Effector memory CD8-positive, alpha-beta T cell (primary cell): ENCODE measurements around the gene ZCCHC17.

Experiments
- ATAC-seq: fragments of 150-1000 bp; cut with Tn5 transposase; replicated peaks from 2 replicates; pipeline ENCODE4 v1.10.0; 2021; ENCODE audit warnings: mild to moderate bottlenecking, moderate library complexity
- DNase-seq, 3 experiments: peaks; one replicate each; pipeline ENCODE4 v3.0.0; 2021
- H3K27ac Mint-ChIP-seq, 2 donors: one replicate each; pipeline ENCODE4 v1.8.0; 2022; ENCODE audit warnings: mild to moderate bottlenecking in 2 of 2, mixed read lengths in 2 of 2, moderate library complexity in 2 of 2
- H3K27me3 Mint-ChIP-seq, 2 donors: one replicate each; pipeline ENCODE4 v1.8.0; 2022; ENCODE audit warnings: mixed read lengths in 2 of 2
- H3K36me3 Mint-ChIP-seq: one replicate; pipeline ENCODE4 v1.8.0; 2022; ENCODE audit warnings: mild to moderate bottlenecking, moderate library complexity, mixed read lengths; ENCODE audit not compliant: insufficient read depth
- H3K4me1 Mint-ChIP-seq, 2 donors: one replicate each; pipeline ENCODE4 v1.8.0; 2022; ENCODE audit warnings: low read depth in 2 of 2, mixed read lengths in 2 of 2
- H3K4me3 Mint-ChIP-seq, 2 donors: one replicate each; pipeline ENCODE4 v1.8.0; 2022; ENCODE audit warnings: mild to moderate bottlenecking in 2 of 2, mixed read lengths in 2 of 2, moderate library complexity in 2 of 2
- H3K9me3 Mint-ChIP-seq, 2 donors: one replicate each; pipeline ENCODE4 v1.8.0; 2022; ENCODE audit warnings: mixed read lengths in 2 of 2

ZCCHC17 gene

GRCh38 chr1:31396633-31397351 lies 100.0 kb downstream of the ZCCHC17 start:
- no peak for DNase-seq
- Mint-ChIP-seq H3K9me3 (no peaks in the 10 kb centered on the region), H3K36me3 (no peaks in the 10 kb centered on the region), H3K4me3 (no peak overlapping the region), H3K4me1 (peaks cover 0 to 12% of the 10 kb centered on the region in 2 donors), H3K27ac (no peak overlapping the region), H3K27me3 (peaks cover 9 to 20% of the 10 kb centered on the region in 2 donors)
- ATAC-seq, result no peak

- no peaks in the 10 kb centered on the region for H3K9me3 Mint-ChIP-seq
- DNase-seq (no peak), ATAC-seq (no peak)
- H3K27me3 Mint-ChIP-seq, result peaks cover 5 to 16% of the 10 kb centered on the region in 2 donors
- H3K27ac Mint-ChIP-seq, result no peak overlapping the region
- no peak overlapping the region for H3K4me3 Mint-ChIP-seq
- H3K36me3 Mint-ChIP-seq, result no peaks in the 10 kb centered on the region
- H3K4me1 Mint-ChIP-seq, result peaks cover 0 to 12% of the 10 kb centered on the region in 2 donors
Observed at GRCh38 chr1:31397360-31398095, 100.7 kb downstream of the ZCCHC17 start.

GRCh38 chr1:31398246-31398645 lies 101.4 kb downstream of the ZCCHC17 start:
- ATAC-seq (no peak), DNase-seq (no peak)
- no peak overlapping the region for H3K4me3 Mint-ChIP-seq
- H3K9me3 Mint-ChIP-seq, result no peaks in the 10 kb centered on the region
- no peaks in the 10 kb centered on the region for H3K36me3 Mint-ChIP-seq
- no peak overlapping the region for H3K27ac Mint-ChIP-seq
- H3K4me1 Mint-ChIP-seq, result peaks cover 0 to 12% of the 10 kb centered on the region in 2 donors
- peaks cover 0 to 18% of the 10 kb centered on the region in 2 donors for H3K27me3 Mint-ChIP-seq

- H3K4me1 Mint-ChIP-seq, result peaks cover 0 to 5% of the 10 kb centered on the region in 2 donors
- no peak overlapping the region for H3K27ac Mint-ChIP-seq
- H3K27me3 Mint-ChIP-seq, result peaks cover 8 to 31% of the 10 kb centered on the region in 2 donors
- no peaks in the 10 kb centered on the region for H3K9me3 Mint-ChIP-seq
- ATAC-seq (no peak), DNase-seq (no peak)
- H3K36me3 Mint-ChIP-seq, result no peaks in the 10 kb centered on the region
- no peak overlapping the region for H3K4me3 Mint-ChIP-seq
Observed at GRCh38 chr1:31399976-31400375, 103.1 kb downstream of the ZCCHC17 start.

- Mint-ChIP-seq H3K36me3 (no peaks in the 10 kb centered on the region), H3K4me3 (no peak overlapping the region), H3K9me3 (no peaks in the 10 kb centered on the region), H3K27me3 (peaks cover 11 to 36% of the 10 kb centered on the region in 2 donors), H3K27ac (no peak overlapping the region), H3K4me1 (peaks cover 0 to under 1% of the 10 kb centered on the region in 2 donors)
- ATAC-seq, result no peak
- DNase-seq, result no peak
Observed at GRCh38 chr1:31400393-31400792, 103.6 kb downstream of the ZCCHC17 start.

- DNase-seq (no peak), ATAC-seq (no peak)
- Mint-ChIP-seq H3K27me3 (peaks cover 11 to 38% of the 10 kb centered on the region in 2 donors), H3K9me3 (no peaks in the 10 kb centered on the region), H3K36me3 (no peaks in the 10 kb centered on the region), H3K27ac (no peak overlapping the region), H3K4me1 (no peaks in the 10 kb centered on the region), H3K4me3 (no peak overlapping the region)
Observed at GRCh38 chr1:31401241-31401640, 104.4 kb downstream of the ZCCHC17 start.

GRCh38 chr1:31405578-31406245 lies 108.9 kb downstream of the ZCCHC17 start:
- no peak for ATAC-seq

GRCh38 chr1:31407029-31407626 lies 110.3 kb downstream of the ZCCHC17 start:
- Mint-ChIP-seq H3K9me3 (no peaks in the 10 kb centered on the region), H3K4me1 (peaks cover 0 to under 1% of the 10 kb centered on the region in 2 donors), H3K4me3 (no peak overlapping the region), H3K36me3 (no peaks in the 10 kb centered on the region), H3K27ac (no peak overlapping the region), H3K27me3 (peaks cover 47 to 79% of the 10 kb centered on the region in 2 donors)
- no peak for ATAC-seq
- no peak for DNase-seq

More at GRCh38 chr1:31405578-31406245, 108.9 kb downstream of the ZCCHC17 start:
- Mint-ChIP-seq H3K27ac (no peak overlapping the region), H3K4me3 (no peak overlapping the region), H3K9me3 (no peaks in the 10 kb centered on the region), H3K36me3 (no peaks in the 10 kb centered on the region), H3K4me1 (no peaks in the 10 kb centered on the region), H3K27me3 (peaks cover 35 to 64% of the 10 kb centered on the region in 2 donors)
- no peak for DNase-seq

GRCh38 chr1:31408788-31409318 lies 112.0 kb downstream of the ZCCHC17 start:
- Mint-ChIP-seq H3K4me3 (no peak overlapping the region), H3K27ac (no peak overlapping the region), H3K9me3 (no peaks in the 10 kb centered on the region), H3K4me1 (peaks cover 4 to 7% of the 10 kb centered on the region in 2 donors), H3K36me3 (no peaks in the 10 kb centered on the region), H3K27me3 (peaks cover 54 to 77% of the 10 kb centered on the region in 2 donors)
- DNase-seq (no peak), ATAC-seq (no peak)

GRCh38 chr1:31409946-31410858 lies 113.4 kb downstream of the ZCCHC17 start:
- H3K9me3 Mint-ChIP-seq, result no peaks in the 10 kb centered on the region
- ATAC-seq (no peak), DNase-seq (no peak)
- H3K27ac Mint-ChIP-seq, result no peak overlapping the region
- H3K4me3 Mint-ChIP-seq, result no peak overlapping the region
- H3K27me3 Mint-ChIP-seq, result peaks cover 58 to 81% of the 10 kb centered on the region in 2 donors
- H3K36me3 Mint-ChIP-seq, result no peaks in the 10 kb centered on the region
- H3K4me1 Mint-ChIP-seq, result peaks cover 5 to 10% of the 10 kb centered on the region in 2 donors

GRCh38 chr1:31410871-31411270 lies 114.0 kb downstream of the ZCCHC17 start:
- Mint-ChIP-seq H3K9me3 (no peaks in the 10 kb centered on the region), H3K27me3 (peaks cover 64 to 83% of the 10 kb centered on the region in 2 donors), H3K36me3 (no peaks in the 10 kb centered on the region), H3K4me1 (peaks cover 5 to 10% of the 10 kb centered on the region in 2 donors), H3K27ac (no peak overlapping the region), H3K4me3 (no peak overlapping the region)
- no peak for ATAC-seq
- DNase-seq, result no peak

GRCh38 chr1:31412205-31412604 lies 115.4 kb downstream of the ZCCHC17 start:
- Mint-ChIP-seq H3K4me3 (peak overlapping the region; percentile 79 to 83), H3K27me3 (peaks cover 74 to 90% of the 10 kb centered on the region in 2 donors), H3K27ac (no peak overlapping the region), H3K4me1 (peaks cover 5 to 10% of the 10 kb centered on the region in 2 donors), H3K36me3 (no peaks in the 10 kb centered on the region), H3K9me3 (no peaks in the 10 kb centered on the region)
- no peak for ATAC-seq
- no peak for DNase-seq
